ENCODE data around the gene STX11.
A peak's percentile ranks its signal among the peaks of the same experiment; 100 is the strongest.

The STX11 gene

DNA sequence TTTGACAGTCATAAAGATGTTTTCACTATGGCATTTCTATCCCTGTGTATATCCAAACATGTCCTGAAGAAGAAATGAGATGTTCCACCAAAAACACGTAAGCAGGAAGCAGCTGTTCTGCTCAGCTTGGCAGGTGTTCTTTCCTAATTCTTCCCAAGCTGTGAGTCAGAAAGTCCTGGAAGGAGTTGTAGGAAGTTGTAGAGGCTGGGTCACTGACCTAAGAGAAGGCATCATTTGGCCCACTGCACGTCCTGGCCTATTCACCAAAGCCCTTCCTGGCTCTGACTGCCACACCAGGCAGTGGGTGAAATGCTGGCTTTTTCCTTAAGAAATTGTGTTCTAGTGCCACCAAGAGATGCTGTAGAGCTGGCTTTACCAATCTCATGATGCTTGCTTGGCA, 40.3 kb downstream of the STX11 start:
- no peak overlapping the region for H3K27ac ChIP-seq
- no peaks in the 10 kb centered on the region for H3K9me3 ChIP-seq
- peaks cover 0 to 10% (median 4%) of the 10 kb centered on the region in 4 donors for H3K4me1 ChIP-seq
- H3K27me3 ChIP-seq = no peaks in the 10 kb centered on the region
- H3K4me3 ChIP-seq = no peak overlapping the region
- intact Hi-C loops (cut with DNase I; ENCODE audit: low total_unique reads) = no loop called here
- H3K36me3 ChIP-seq = peaks cover 0 to 11% (median 6%) of the 10 kb centered on the region in 3 donors
- peak in 1 of 2 donors; percentile 29 for DNase-seq
- TF ChIP-seq CTCF (IDR thresholded peaks at IDR 0.05) = no peak

DNA sequence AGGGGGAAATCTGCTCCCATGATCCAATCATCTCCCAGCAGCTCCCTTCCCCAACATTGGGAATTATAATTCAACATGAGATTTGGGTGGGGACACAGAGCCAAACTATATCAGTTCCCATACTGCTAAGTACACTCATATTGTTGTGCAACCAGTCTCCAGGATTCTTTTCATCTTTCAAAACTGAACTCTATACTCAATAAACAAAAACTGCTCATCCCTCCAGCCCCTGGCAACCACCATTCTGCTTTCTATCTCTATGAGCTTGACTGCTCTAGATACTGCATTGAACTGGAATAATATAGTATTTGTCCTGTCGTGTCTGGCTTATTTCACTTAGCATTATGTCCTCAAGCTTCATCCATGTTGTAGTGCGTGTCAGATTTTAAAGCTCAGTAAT, 42.9 kb downstream of the STX11 start:
- Histone ChIP-seq H3K4me1 (peaks cover 0 to 10% (median 3%) of the 10 kb centered on the region in 4 donors), H3K27me3 (no peaks in the 10 kb centered on the region), H3K4me3 (no peak overlapping the region), H3K27ac (no peak overlapping the region), H3K9me3 (no peaks in the 10 kb centered on the region), H3K36me3 (no peaks in the 10 kb centered on the region)
- intact Hi-C loops (cut with DNase I; ENCODE audit: low total_unique reads) = no loop called here
- no peak for DNase-seq
- no peak for TF ChIP-seq CTCF (IDR thresholded peaks at IDR 0.05)

DNA sequence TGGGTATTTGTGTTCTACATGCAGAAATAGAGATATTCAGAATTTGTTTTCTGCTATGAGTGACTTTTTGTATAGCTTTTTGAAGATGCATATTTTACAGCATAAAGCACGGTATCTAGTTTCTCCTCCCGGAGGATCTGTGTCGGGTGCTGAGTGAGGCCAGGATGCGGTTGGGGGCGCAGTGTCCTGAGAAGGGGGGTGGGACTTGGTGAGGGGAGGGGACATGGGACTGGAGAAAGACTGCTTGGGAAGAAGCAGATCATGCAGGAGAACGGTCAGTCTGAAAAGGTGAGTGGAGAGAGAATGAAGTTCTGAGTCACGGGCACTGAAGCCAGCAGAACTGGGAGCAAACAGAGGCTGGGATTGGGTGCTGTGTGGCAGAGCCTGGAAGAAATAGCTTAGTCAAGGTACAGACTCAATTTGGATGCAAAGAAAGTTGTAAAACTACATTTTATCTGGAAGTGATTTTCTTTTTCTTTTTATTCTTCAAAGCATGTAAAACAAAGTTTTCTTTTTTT, 44.0 kb downstream of the STX11 start:
- Histone ChIP-seq H3K27ac (no peak overlapping the region), H3K27me3 (no peaks in the 10 kb centered on the region), H3K9me3 (no peaks in the 10 kb centered on the region), H3K4me1 (peaks cover 0 to 10% (median 3%) of the 10 kb centered on the region in 4 donors), H3K36me3 (no peaks in the 10 kb centered on the region), H3K4me3 (no peak overlapping the region)
- no peak for DNase-seq
- no peak for TF ChIP-seq CTCF (IDR thresholded peaks at IDR 0.05)
- intact Hi-C loops (cut with DNase I; ENCODE audit: low total_unique reads) = no loop called here

DNA sequence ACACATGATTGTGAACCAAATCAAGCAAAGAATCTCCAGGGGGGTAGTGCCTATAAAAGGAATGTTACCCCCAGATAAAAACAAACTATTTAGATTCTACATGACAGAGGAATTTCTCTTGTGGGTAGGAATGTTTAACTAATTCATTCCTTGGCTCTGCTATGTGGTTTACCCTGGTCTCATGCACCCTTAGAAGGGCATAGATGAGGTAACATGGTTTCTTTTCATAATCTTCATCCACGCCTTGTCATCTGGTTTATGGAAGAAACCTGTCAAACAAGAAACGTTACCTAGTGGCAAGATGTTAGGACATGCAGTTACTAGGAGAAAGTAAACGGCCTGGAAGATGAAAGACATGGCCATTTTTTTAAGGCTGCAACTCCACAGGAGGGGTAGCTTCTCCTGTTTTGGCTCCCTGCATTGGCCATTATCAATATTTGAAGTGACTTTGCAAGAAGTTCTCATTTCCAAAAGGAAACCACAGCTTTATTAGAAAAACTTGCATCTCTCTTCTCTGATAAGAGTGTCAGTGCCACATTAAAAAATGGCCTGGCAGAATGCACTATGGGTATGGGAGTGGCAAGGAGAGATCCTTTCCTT, 45.5 kb downstream of the STX11 start:
- no peak for DNase-seq
- no peak for TF ChIP-seq CTCF (IDR thresholded peaks at IDR 0.05)
- Histone ChIP-seq H3K27me3 (no peaks in the 10 kb centered on the region), H3K4me1 (peaks cover 0 to 5% (median under 1%) of the 10 kb centered on the region in 4 donors), H3K27ac (no peak overlapping the region), H3K36me3 (no peaks in the 10 kb centered on the region), H3K4me3 (no peak overlapping the region), H3K9me3 (no peaks in the 10 kb centered on the region)
- intact Hi-C loops (cut with DNase I; ENCODE audit: low total_unique reads) = no loop called here

DNA sequence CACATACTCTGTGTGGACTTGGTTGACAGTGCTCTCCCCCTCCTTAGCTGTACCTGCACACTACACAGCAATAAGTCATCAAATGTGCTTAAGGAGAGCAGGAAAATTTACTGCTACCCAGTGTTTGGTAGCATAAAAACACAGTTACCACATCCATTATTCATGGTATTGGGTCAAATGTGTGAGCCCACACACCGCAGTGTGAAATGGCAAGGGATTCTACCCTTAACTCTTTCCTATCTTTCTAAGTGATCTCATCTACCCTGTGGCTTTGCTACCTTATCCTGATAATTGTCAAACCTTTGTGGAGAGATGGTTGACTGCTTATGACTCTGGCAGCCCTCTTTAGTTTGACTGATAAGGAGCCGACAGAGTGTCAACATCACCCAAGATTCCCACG, 47.6 kb downstream of the STX11 start:
- no peak for DNase-seq
- no peaks in the 10 kb centered on the region for H3K4me1 ChIP-seq
- no peak overlapping the region for H3K4me3 ChIP-seq
- H3K9me3 ChIP-seq = peaks cover 6 to 10% (median 8%) of the 10 kb centered on the region in 3 donors
- TF ChIP-seq CTCF (IDR thresholded peaks at IDR 0.05) = no peak
- intact Hi-C loops (cut with DNase I; ENCODE audit: low total_unique reads) = no loop called here
- no peaks in the 10 kb centered on the region for H3K27me3 ChIP-seq
- H3K36me3 ChIP-seq = no peaks in the 10 kb centered on the region
- no peak overlapping the region for H3K27ac ChIP-seq

Data from tibial artery (tissue), 4 donors.